Ishikawa (cell line): ENCODE data around the gene ARHGEF10L.

Source experiments
- CEBPB ChIP-seq: IDR thresholded peaks from 2 replicates; pipeline ENCODE4 v1.6.1; 2012
- CREB1 ChIP-seq: IDR thresholded peaks from 2 replicates; pipeline ENCODE4 v1.6.1; 2012; ENCODE audit warnings: low read depth
- EGR1 ChIP-seq: IDR thresholded peaks from 2 replicates; pipeline ENCODE4 v1.6.1; 2012
- EP300 ChIP-seq: IDR thresholded peaks from 2 replicates; pipeline ENCODE4 v1.6.1; 2012; ENCODE audit warnings: borderline replicate concordance
- FOXM1 ChIP-seq: IDR thresholded peaks from 2 replicates; pipeline ENCODE4 v1.6.1; 2012; ENCODE audit warnings: low read depth, borderline replicate concordance
- NFIC ChIP-seq: IDR thresholded peaks from 2 replicates; pipeline ENCODE4 v1.6.1; 2012
- RAD21 ChIP-seq: IDR thresholded peaks from 2 replicates; pipeline ENCODE4 v1.6.1; 2012; ENCODE audit warnings: low read depth
- TAF1 ChIP-seq: IDR thresholded peaks from 2 replicates; pipeline ENCODE4 v1.6.1; 2012; ENCODE audit warnings: low read depth, mild to moderate bottlenecking
- TCF12 ChIP-seq: IDR thresholded peaks from 2 replicates; pipeline ENCODE4 v1.6.1; 2012; ENCODE audit warnings: low read depth
- TEAD4 ChIP-seq: IDR thresholded peaks from 2 replicates; pipeline ENCODE4 v1.6.1; 2012
- YY1 ChIP-seq: IDR thresholded peaks from 2 replicates; pipeline ENCODE4 v1.6.1; 2012; ENCODE audit warnings: low read depth
- ZBTB7A ChIP-seq: IDR thresholded peaks from 2 replicates; pipeline ENCODE4 v1.6.1; 2012; ENCODE audit warnings: low read depth
- TF ChIP-seq, protein P1 (sequence below): IDR thresholded peaks from 2 replicates; pipeline ENCODE4 v1.6.1; 2012
- TF ChIP-seq, protein P2 (sequence below): IDR thresholded peaks from 2 replicates; pipeline ENCODE4 v1.6.1; 2012; ENCODE audit warnings: low read depth, mild to moderate bottlenecking
- TF ChIP-seq, protein P3 (sequence below): IDR thresholded peaks from 2 replicates; pipeline ENCODE4 v1.6.1; 2012

Gene ARHGEF10L

DNA sequence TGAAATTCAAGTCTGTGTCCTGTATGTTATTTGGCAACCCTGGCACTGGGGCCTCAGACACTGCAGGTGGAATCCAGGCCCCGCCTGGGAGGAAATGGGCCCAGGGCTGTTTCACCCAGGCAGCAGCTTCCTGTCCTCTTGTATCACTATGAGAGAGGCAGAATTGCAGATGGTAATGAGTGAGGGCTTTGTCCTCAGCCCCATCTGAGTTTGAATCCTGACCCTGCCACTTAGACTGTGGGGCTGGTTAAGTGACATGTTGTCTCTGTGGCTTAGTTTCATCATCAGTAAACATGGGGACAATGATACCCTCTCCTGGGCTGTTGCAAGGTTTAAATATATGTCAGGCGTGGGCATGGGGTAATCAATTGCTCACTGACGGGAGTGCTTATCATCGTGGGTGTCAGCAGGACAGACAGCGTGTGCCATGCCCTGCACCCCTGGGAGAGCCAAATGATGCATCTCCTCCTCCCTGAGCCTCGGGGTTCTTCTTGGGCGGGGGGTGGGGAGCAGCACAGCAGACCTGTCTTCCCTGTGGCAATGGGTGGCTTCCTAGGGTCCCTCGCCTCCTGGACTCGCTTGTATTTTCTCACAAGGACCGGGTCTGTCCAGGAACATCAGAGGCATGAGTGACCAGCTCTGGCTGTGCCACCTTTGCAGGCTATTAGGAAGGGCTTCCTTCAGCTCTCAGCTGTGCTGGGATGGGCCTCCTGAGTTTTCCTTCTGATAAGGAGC is 42.1 kb downstream of the ARHGEF10L start:
- TF ChIP-seq, protein P1, sequence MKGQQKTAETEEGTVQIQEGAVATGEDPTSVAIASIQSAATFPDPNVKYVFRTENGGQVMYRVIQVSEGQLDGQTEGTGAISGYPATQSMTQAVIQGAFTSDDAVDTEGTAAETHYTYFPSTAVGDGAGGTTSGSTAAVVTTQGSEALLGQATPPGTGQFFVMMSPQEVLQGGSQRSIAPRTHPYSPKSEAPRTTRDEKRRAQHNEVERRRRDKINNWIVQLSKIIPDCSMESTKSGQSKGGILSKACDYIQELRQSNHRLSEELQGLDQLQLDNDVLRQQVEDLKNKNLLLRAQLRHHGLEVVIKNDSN = no peak
- TF ChIP-seq FOXM1 (no peak), RAD21 (no peak), EGR1 (no peak), CREB1 (no peak), EP300 (no peak), ZBTB7A (no peak), TCF12 (no peak), NFIC (no peak), CEBPB (no peak), TAF1 (no peak), YY1 (no peak), TEAD4 (no peak)
- TF ChIP-seq, protein P2, sequence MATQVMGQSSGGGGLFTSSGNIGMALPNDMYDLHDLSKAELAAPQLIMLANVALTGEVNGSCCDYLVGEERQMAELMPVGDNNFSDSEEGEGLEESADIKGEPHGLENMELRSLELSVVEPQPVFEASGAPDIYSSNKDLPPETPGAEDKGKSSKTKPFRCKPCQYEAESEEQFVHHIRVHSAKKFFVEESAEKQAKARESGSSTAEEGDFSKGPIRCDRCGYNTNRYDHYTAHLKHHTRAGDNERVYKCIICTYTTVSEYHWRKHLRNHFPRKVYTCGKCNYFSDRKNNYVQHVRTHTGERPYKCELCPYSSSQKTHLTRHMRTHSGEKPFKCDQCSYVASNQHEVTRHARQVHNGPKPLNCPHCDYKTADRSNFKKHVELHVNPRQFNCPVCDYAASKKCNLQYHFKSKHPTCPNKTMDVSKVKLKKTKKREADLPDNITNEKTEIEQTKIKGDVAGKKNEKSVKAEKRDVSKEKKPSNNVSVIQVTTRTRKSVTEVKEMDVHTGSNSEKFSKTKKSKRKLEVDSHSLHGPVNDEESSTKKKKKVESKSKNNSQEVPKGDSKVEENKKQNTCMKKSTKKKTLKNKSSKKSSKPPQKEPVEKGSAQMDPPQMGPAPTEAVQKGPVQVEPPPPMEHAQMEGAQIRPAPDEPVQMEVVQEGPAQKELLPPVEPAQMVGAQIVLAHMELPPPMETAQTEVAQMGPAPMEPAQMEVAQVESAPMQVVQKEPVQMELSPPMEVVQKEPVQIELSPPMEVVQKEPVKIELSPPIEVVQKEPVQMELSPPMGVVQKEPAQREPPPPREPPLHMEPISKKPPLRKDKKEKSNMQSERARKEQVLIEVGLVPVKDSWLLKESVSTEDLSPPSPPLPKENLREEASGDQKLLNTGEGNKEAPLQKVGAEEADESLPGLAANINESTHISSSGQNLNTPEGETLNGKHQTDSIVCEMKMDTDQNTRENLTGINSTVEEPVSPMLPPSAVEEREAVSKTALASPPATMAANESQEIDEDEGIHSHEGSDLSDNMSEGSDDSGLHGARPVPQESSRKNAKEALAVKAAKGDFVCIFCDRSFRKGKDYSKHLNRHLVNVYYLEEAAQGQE = no peak
- TF ChIP-seq, protein P3, sequence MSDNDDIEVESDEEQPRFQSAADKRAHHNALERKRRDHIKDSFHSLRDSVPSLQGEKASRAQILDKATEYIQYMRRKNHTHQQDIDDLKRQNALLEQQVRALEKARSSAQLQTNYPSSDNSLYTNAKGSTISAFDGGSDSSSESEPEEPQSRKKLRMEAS = no peak

DNA sequence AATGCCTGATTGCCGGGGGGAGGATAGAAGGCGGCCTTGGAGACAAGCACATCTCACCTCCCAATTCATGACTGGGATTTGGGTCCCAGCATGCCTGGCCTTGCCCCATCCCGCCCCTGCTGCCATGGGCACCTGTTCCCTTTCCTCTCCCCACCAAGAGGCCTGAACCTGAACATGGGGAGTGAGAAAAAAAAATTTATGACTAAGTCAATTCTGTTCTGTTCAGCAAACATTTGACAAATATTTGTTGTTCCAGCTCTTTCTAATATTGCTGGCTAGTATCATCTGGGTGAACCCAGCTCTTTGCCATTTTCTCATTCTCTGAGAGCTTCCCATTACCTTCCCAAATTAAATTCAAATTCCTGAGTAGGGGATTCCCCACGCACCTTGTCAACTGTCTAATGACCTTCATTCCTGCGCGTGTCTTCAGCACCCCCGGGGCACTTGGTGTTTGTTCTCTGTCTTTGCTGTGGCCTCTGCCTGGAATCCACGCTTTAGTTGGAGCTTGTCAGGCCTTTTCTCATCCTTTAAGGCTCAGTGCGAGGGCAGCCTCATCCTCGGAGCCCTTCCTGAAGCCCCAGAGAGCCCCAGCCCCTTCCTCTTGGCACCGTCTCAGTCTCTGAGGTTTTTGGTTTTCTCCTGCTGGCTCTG is 42.8 kb downstream of the ARHGEF10L start:
- TF ChIP-seq, protein P3 = no peak
- TF ChIP-seq EP300 = no peak
- no peak for TF ChIP-seq EGR1
- TF ChIP-seq, protein P1 = no peak
- TF ChIP-seq CREB1 = no peak
- TF ChIP-seq ZBTB7A = no peak
- no peak for TF ChIP-seq TCF12
- TF ChIP-seq FOXM1 = no peak
- no peak for TF ChIP-seq TEAD4
- TF ChIP-seq NFIC = no peak
- no peak for TF ChIP-seq YY1
- TF ChIP-seq, protein P2 = no peak
- TF ChIP-seq RAD21 = no peak
- no peak for TF ChIP-seq TAF1
- TF ChIP-seq CEBPB = no peak

DNA sequence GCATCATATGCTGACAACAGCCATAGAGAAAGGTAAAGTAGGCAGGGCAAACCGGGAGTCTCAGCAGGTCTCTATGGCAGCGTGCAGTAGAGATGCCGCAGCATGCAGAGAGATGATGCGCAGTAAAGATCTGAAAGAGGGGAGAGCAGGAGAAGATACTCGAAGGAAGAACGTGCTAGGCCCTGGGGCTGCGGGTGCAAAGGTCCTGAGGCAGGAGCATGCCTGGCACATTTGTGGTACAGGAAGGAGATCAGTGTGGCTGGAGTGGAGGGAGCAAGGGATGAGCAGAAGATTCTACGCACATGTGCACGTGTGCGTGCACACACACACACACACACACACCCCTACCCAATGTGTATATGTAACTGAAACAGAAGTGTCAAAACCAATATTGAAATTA is 45.0 kb downstream of the ARHGEF10L start:
- TF ChIP-seq, protein P3 = no peak
- TF ChIP-seq YY1 (no peak), TEAD4 (no peak), EGR1 (no peak), RAD21 (no peak), TAF1 (no peak), TCF12 (no peak), EP300 (no peak), FOXM1 (no peak)
- TF ChIP-seq, protein P1 = no peak
- TF ChIP-seq, protein P2 = no peak
